HepG2 (cell line): ENCODE measurements around the gene SOCS3. TPM values are rescaled to one million over a fixed set of nuclear protein-coding genes. Genes with fewer than 3 reads are reported as not detected.

ENCODE experiments used
- ATAC-seq: fragments of 200-7000 bp; cut with Tn5 transposase; 3 replicates; pipeline ENCODE4 v1.9.1; 2020; ENCODE audit warnings: mild to moderate bottlenecking, moderate library complexity
- BruUV-seq: library from RNA; stranded (reverse); fragments of 400-500 nt; replicated peaks from 2 replicates; lab custom pipeline; 2021; lab: Mats Ljungman, UMichigan
- CTCF ChIA-PET: fragments of 300-600 bp; formaldehyde crosslinking; extraction: SDS; loops from one replicate; lab custom pipeline; 2021; ENCODE audit warnings: low total read pairs, inconsistent platforms, low intra/inter-chr PET ratio; lab: Yijun Ruan, JAX
- POLR2A ChIA-PET: fragments of 350-600 bp; sonication (Branson Sonifier 250); formaldehyde crosslinking; loops from one replicate; lab custom pipeline; 2020; ENCODE audit warnings: antibody characterized with exemption, inconsistent platforms; lab: Yijun Ruan, JAX
- DNase-seq: peaks from one replicate; pipeline ENCODE4 v3.0.0-alpha.2; 2015; ENCODE audit warnings: low spot score
- FAIRE-seq: peaks from 3 replicates; lab custom pipeline; 2011; peaks lifted over from hg19 to GRCh38; lab: Jason Lieb, UNC
- H2AFZ ChIP-seq: one replicate; pipeline ENCODE4 v1.6.1; 2011; ENCODE audit warnings: low read length, inconsistent platforms
- H3K27ac ChIP-seq: fragments of 300-600 bp; 3 replicates; pipeline ENCODE4 v1.8.0; 2011; ENCODE audit warnings: mixed run types, mild to moderate bottlenecking, mixed read lengths, low read length, inconsistent platforms; ENCODE audit not compliant: insufficient read depth; ENCODE audit errors: extremely low read length
- H3K27me3 ChIP-seq, 2 experiments: fragments of 200-600 bp in 1 of 2; 2 replicates in 1 of 2; 3 replicates in 1 of 2; pipeline versions ENCODE4 v1.6.0 to v1.8.0; 2011; ENCODE audit warnings: low read length in 2 of 2, mild to moderate bottlenecking in 2 of 2, moderate library complexity in 2 of 2, inconsistent platforms in 1 of 2; ENCODE audit not compliant: insufficient read depth in 2 of 2, control insufficient read depth in 1 of 2
- H3K36me3 ChIP-seq, 2 experiments: fragments of 200-600 bp in 1 of 2; replicated peaks in 1 of 2; 2 replicates in 1 of 2; 3 replicates in 1 of 2; pipeline versions ENCODE4 v1.5.1 to v1.8.0; 2011; ENCODE audit warnings: low read length in 2 of 2, inconsistent platforms in 1 of 2; ENCODE audit not compliant: insufficient read depth in 2 of 2, control insufficient read depth in 1 of 2
- H3K4me1 ChIP-seq: 2 replicates; pipeline ENCODE4 v1.5.1; 2012; ENCODE audit warnings: low read length, inconsistent platforms; ENCODE audit not compliant: insufficient read depth
- H3K4me2 ChIP-seq: 2 replicates; pipeline ENCODE4 v1.6.0; 2011; ENCODE audit warnings: low read depth, low read length, inconsistent platforms
- H3K4me3 ChIP-seq, 3 experiments: fragments of 200-600 bp in 1 of 3; sonication (generic), shearing (Covaris generic) in 1 of 3; replicated peaks in 1 of 3; 2 replicates each; pipeline ENCODE4 v1.5.1; 2011 to 2016; ENCODE audit warnings: low read length in 3 of 3, inconsistent platforms in 2 of 3, low read depth in 2 of 3, mild to moderate bottlenecking in 2 of 3, control low read depth in 1 of 3, mixed read lengths in 1 of 3; ENCODE audit not compliant: insufficient read depth in 1 of 3
- H3K79me2 ChIP-seq: one replicate; pipeline ENCODE4 v1.6.1; 2011; ENCODE audit warnings: low read length, inconsistent platforms; ENCODE audit not compliant: insufficient read depth
- H3K9ac ChIP-seq: 2 replicates; pipeline ENCODE4 v1.6.0; 2011; ENCODE audit warnings: mild to moderate bottlenecking, low read depth, low read length, inconsistent platforms; ENCODE audit not compliant: insufficient read depth
- H3K9me3 ChIP-seq: 2 replicates; pipeline ENCODE4 v1.5.1; 2012; ENCODE audit warnings: mild to moderate bottlenecking, low read length
- H4K20me1 ChIP-seq: 2 replicates; pipeline ENCODE4 v1.6.0; 2011; ENCODE audit warnings: inconsistent platforms, mild to moderate bottlenecking, low read length, moderate library complexity; ENCODE audit not compliant: insufficient read depth
- ELF3 ChIP-seq: IDR thresholded peaks from 2 replicates; pipeline ENCODE4 v1.6.1; 2016; ENCODE audit warnings: missing genetic modification reagents, missing compliant biosample characterization
- KAT8 ChIP-seq: IDR thresholded peaks from 2 replicates; pipeline ENCODE4 v1.6.1; 2016; ENCODE audit warnings: missing genetic modification reagents, missing compliant biosample characterization
- PRPF4 ChIP-seq: fragments of 200-400 bp; formaldehyde crosslinking; IDR thresholded peaks from 2 replicates; pipeline ENCODE4 v1.6.1; 2016; ENCODE audit warnings: low read length, low read depth; ENCODE audit not compliant: poor library complexity, severe bottlenecking
- RFX5 ChIP-seq: IDR thresholded peaks from 2 replicates; pipeline ENCODE4 v1.6.1; 2011; ENCODE audit warnings: low read depth, low read length, improper control_type of control experiment
- SAFB2 ChIP-seq: sonication (generic); formaldehyde crosslinking; IDR thresholded peaks from 2 replicates; pipeline ENCODE4 v1.5.1; 2020; ENCODE audit warnings: missing genetic modification reagents, low read depth, mild to moderate bottlenecking, borderline replicate concordance
- YEATS2 ChIP-seq: sonication (generic); formaldehyde crosslinking; IDR thresholded peaks from 2 replicates; pipeline ENCODE4 v1.4.0; 2020; ENCODE audit warnings: missing genetic modification reagents, borderline replicate concordance
- ZBTB42 ChIP-seq: sonication (generic); formaldehyde crosslinking; IDR thresholded peaks from 2 replicates; pipeline ENCODE4 v1.5.0; 2020; ENCODE audit warnings: mild to moderate bottlenecking, missing genetic modification reagents
- ZFP62 ChIP-seq: sonication (generic); formaldehyde crosslinking; IDR thresholded peaks from 2 replicates; pipeline ENCODE4 v1.4.0; 2020; ENCODE audit warnings: missing genetic modification reagents
- ZMYM4 ChIP-seq: sonication (generic); formaldehyde crosslinking; IDR thresholded peaks from 2 replicates; pipeline ENCODE4 v1.8.1; 2023; ENCODE audit warnings: mild to moderate bottlenecking, missing genetic modification reagents
- ZNF224 ChIP-seq: sonication (generic); formaldehyde crosslinking; IDR thresholded peaks from 2 replicates; pipeline ENCODE4 v1.5.0; 2020; ENCODE audit warnings: mild to moderate bottlenecking, missing genetic modification reagents
- ZNF251 ChIP-seq: sonication (generic); formaldehyde crosslinking; IDR thresholded peaks from 2 replicates; pipeline ENCODE4 v1.9.0; 2021; ENCODE audit warnings: mild to moderate bottlenecking, missing genetic modification reagents
- ZNF282 ChIP-seq: fragments of 450-650 bp; IDR thresholded peaks from 2 replicates; pipeline ENCODE4 v1.6.1; 2018; ENCODE audit not compliant: partially characterized antibody
- ZNF746 ChIP-seq: sonication (generic); formaldehyde crosslinking; IDR thresholded peaks from 2 replicates; pipeline ENCODE4 v1.8.0; 2022; ENCODE audit warnings: mild to moderate bottlenecking, missing genetic modification reagents
- ZNF777 ChIP-seq: sonication (generic); formaldehyde crosslinking; IDR thresholded peaks from 2 replicates; pipeline ENCODE4 v1.4.0; 2020; ENCODE audit warnings: missing genetic modification reagents
- ZNF83 ChIP-seq: sonication (generic); formaldehyde crosslinking; IDR thresholded peaks from 2 replicates; pipeline ENCODE4 v1.4.0; 2020; ENCODE audit warnings: missing genetic modification reagents, mild to moderate bottlenecking, borderline replicate concordance
- ZNF883 ChIP-seq: sonication (generic); formaldehyde crosslinking; IDR thresholded peaks from 2 replicates; pipeline ENCODE4 v1.5.1; 2020; ENCODE audit warnings: mild to moderate bottlenecking, missing genetic modification reagents; ENCODE audit errors: not compliant biosample characterization
- WGBS: methylation state at CpG from one replicate; pipeline ENCODE4 v1.1.6; 2017; ENCODE audit warnings: low lambda C conversion rate; 5-methylcytosine and 5-hydroxymethylcytosine counted together
- in situ Hi-C: cut with HindIII; loops from 2 replicates; pipeline ENCODE4 v1.10.0; 2017; ENCODE audit warnings: low pct_unique_long_range_greater_than_20kb; ENCODE audit not compliant: extremely low pct_ligation_motif_present
- intact Hi-C: fragments of 100-400 bp; cut with micrococcal nuclease; formaldehyde crosslinking; loops from one replicate; pipeline ENCODE4 v1.10.0; 2022; ENCODE audit not compliant: unreplicated experiment
- polyA plus RNA-seq, 8 experiments: library from polyadenylated mRNA; depleted of rRNA in 3 of 8; stranded (reverse) in 7 of 8; unstranded in 1 of 8; fragments of >200 nt; fragmentation: Illumina TruSeq in 4 of 8; extraction: Trizol in 4 of 8; gene quantifications; 2 replicates each; pipeline versions ENCODE4 v1.2.1 to v1.2.3, GENCODE V29; 2011 to 2016; ENCODE audit warnings: low read depth in 4 of 8, missing spikeins in 1 of 8, mixed read lengths in 1 of 8; ENCODE audit not compliant: insufficient read depth in 1 of 8
- total RNA-seq, 5 experiments: library from RNA; depleted of rRNA; stranded (reverse); fragments of >200 nt; fragmentation: Illumina TruSeq; extraction: Trizol; gene quantifications; 2 replicates each; pipeline ENCODE4 v1.2.3, GENCODE V29; 2016; ENCODE audit warnings: low read depth in 1 of 5
- TF ChIP-seq, protein P1 (sequence below): sonication (generic); formaldehyde crosslinking; IDR thresholded peaks from 2 replicates; pipeline ENCODE4 v1.5.0; 2020; ENCODE audit warnings: mild to moderate bottlenecking, missing genetic modification reagents
- TF ChIP-seq, protein P2 (sequence below): sonication (generic); formaldehyde crosslinking; conservative IDR thresholded peaks from 2 replicates; pipeline ENCODE4 v1.8.1; 2023; ENCODE audit warnings: missing genetic modification reagents

The SOCS3 gene
- total and polyA plus RNA-seq, 2 of the 13 experiments (the other 11 are each of a cell fraction or from before 2014, with no cell fraction given): 0.77 to 2.4 TPM

DNA sequence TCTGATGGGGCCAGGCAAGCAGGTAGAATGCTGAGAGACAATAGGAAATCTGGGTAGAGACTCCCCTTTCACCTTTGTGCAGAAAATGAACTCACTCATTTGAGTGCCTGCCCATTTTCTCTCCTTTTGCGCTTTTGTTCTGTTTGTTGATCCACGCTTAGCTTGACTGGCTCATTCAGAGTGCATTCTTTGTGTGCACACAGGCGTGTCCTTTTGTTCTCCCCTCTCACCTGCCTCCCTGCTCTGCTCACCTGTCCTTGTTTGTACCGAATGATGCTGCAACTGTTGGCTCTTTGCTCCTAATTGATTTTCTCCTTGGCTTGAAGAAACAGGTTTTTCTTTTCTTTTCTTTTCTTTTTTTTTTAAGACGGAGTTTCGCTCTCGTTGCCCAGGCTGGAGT lies 34.3 kb upstream of the SOCS3 start:
- WGBS: 96% methylated on average over 7 of the region's 7 CpGs
- no peak for DNase-seq
- TF ChIP-seq ZNF777 (CRISPR knock-in tag) (no peak), SAFB2 (no peak)
- TF ChIP-seq, all 625 proteins: peak for 0
- Histone ChIP-seq H4K20me1 (peaks cover 6% of the 10 kb centered on the region; the same call in 1 of the 2 replicates), H3K4me1 (peaks cover 38% of the 10 kb centered on the region), H3K4me2 (no peak overlapping the region), H3K27ac (no peak overlapping the region), H3K27me3 (no peaks in the 10 kb centered on the region), H3K9ac (no peak overlapping the region), H2AFZ (no peak overlapping the region), H3K4me3 (no peak overlapping the region), H3K79me2 (peaks cover 30% of the 10 kb centered on the region), H3K36me3 (peaks cover 31 to 61% of the 10 kb centered on the region in 2 experiments), H3K9me3 (no peaks in the 10 kb centered on the region)
- CTCF ChIA-PET: no interaction called here
- no peak for FAIRE-seq
- intact Hi-C loops: no loop called here
- POLR2A ChIA-PET: no interaction called here
- in situ Hi-C loops: no loop called here
- ATAC-seq: no peak
- no TSS peak for BruUV-seq

DNA sequence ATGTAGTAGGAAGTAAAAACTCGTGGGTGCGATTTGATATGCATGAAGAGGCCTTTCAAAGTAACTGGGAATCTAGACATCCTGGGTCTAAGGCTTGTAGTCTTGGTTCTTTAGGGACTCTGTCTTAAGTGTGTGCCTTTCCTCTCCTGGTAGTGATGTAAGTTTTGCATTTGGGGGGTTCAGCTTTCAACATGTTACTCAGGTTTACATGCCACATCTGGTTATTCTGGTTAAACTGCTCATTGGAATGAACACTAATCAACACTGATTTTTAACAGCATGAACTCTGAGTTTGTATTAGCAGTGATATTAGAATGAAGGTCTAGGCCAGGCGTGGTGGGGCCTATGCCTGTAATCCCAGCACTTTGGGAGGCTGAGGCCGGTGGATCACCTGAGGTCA lies 33.7 kb upstream of the SOCS3 start:
- in situ Hi-C loops (no loop called here), intact Hi-C loops (no loop called here)
- no peak overlapping the region for H3K27ac ChIP-seq
- CTCF ChIA-PET: no interaction called here
- H3K9me3 ChIP-seq: no peaks in the 10 kb centered on the region
- POLR2A ChIA-PET: no interaction called here
- WGBS: 95% methylated on average over 4 of the region's 4 CpGs
- H3K4me1 ChIP-seq: peaks cover 32% of the 10 kb centered on the region
- ATAC-seq (no peak), FAIRE-seq (no peak), DNase-seq (no peak)
- BruUV-seq: no TSS peak
- peaks cover 26 to 54% of the 10 kb centered on the region in 2 experiments for H3K36me3 ChIP-seq
- no peak overlapping the region for H3K9ac ChIP-seq
- no peak overlapping the region for H2AFZ ChIP-seq
- no peak overlapping the region for H3K4me2 ChIP-seq
- no peaks in the 10 kb centered on the region for H3K27me3 ChIP-seq
- no peak overlapping the region for H3K4me3 ChIP-seq
- H3K79me2 ChIP-seq: peaks cover 35% of the 10 kb centered on the region
- H4K20me1 ChIP-seq: peaks cover 8% of the 10 kb centered on the region; the same call in 1 of the 2 replicates
- no peak for TF ChIP-seq ZMYM4
- TF ChIP-seq KAT8 (CRISPR knock-in tag): no peak
- TF ChIP-seq ZNF746 (CRISPR knock-in tag): no peak
- TF ChIP-seq, protein P1, sequence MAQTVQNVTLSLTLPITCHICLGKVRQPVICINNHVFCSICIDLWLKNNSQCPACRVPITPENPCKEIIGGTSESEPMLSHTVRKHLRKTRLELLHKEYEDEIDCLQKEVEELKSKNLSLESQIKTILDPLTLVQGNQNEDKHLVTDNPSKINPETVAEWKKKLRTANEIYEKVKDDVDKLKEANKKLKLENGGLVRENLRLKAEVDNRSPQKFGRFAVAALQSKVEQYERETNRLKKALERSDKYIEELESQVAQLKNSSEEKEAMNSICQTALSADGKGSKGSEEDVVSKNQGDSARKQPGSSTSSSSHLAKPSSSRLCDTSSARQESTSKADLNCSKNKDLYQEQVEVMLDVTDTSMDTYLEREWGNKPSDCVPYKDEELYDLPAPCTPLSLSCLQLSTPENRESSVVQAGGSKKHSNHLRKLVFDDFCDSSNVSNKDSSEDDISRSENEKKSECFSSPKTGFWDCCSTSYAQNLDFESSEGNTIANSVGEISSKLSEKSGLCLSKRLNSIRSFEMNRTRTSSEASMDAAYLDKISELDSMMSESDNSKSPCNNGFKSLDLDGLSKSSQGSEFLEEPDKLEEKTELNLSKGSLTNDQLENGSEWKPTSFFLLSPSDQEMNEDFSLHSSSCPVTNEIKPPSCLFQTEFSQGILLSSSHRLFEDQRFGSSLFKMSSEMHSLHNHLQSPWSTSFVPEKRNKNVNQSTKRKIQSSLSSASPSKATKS (CRISPR knock-in tag): no peak
- TF ChIP-seq YEATS2 (CRISPR knock-in tag): no peak
- no peak for TF ChIP-seq ZNF282
- no peak for TF ChIP-seq ZNF224 (CRISPR knock-in tag)
- no peak for TF ChIP-seq ZNF83 (CRISPR knock-in tag)
- TF ChIP-seq PRPF4: no peak
- TF ChIP-seq ELF3: no peak
- TF ChIP-seq ZFP62 (CRISPR knock-in tag): no peak
- TF ChIP-seq, protein P2, sequence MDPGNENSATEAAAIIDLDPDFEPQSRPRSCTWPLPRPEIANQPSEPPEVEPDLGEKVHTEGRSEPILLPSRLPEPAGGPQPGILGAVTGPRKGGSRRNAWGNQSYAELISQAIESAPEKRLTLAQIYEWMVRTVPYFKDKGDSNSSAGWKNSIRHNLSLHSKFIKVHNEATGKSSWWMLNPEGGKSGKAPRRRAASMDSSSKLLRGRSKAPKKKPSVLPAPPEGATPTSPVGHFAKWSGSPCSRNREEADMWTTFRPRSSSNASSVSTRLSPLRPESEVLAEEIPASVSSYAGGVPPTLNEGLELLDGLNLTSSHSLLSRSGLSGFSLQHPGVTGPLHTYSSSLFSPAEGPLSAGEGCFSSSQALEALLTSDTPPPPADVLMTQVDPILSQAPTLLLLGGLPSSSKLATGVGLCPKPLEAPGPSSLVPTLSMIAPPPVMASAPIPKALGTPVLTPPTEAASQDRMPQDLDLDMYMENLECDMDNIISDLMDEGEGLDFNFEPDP (CRISPR knock-in tag): no peak
- no peak for TF ChIP-seq ZNF251 (CRISPR knock-in tag)
- no peak for TF ChIP-seq ZNF883 (CRISPR knock-in tag)
- TF ChIP-seq ZBTB42: no peak
- no peak for TF ChIP-seq RFX5
